PC-3 (cell line): ENCODE data around the gene SCUBE3. TPM values are rescaled to one million over a fixed set of nuclear protein-coding genes. Genes with fewer than 3 reads are reported as not detected.

Experiments used
- ATAC-seq: fragments of 200-7000 bp; cut with Tn5 transposase; 2 replicates; pipeline ENCODE4 v1.9.1; 2020; ENCODE audit warnings: mild to moderate bottlenecking, moderate library complexity
- BruUV-seq: library from RNA; stranded (reverse); fragments of 400-500 nt; replicated peaks from 2 replicates; lab custom pipeline; 2021; lab: Mats Ljungman, UMichigan
- CTCF ChIA-PET: fragments of 300-600 bp; sonication (Branson Sonifier 250); formaldehyde crosslinking; loops from one replicate; lab custom pipeline; 2022; ENCODE audit warnings: antibody characterized with exemption; lab: Charles Lee
- POLR2A ChIA-PET: fragments of 300-600 bp; sonication (Branson Sonifier 250); formaldehyde crosslinking; loops from one replicate; lab custom pipeline; 2022; ENCODE audit warnings: antibody characterized with exemption; ENCODE audit not compliant: unreplicated experiment; lab: Charles Lee
- DNase-seq: peaks from one replicate; pipeline ENCODE4 v3.0.0-alpha.2; 2015
- H2AFZ ChIP-seq: fragments of 300-600 bp; sonication (generic); 2 replicates; pipeline ENCODE4 v1.6.0; 2016; ENCODE audit warnings: antibody characterized with exemption, low read length
- H3F3A ChIP-seq: fragments of 300-600 bp; sonication (generic); one replicate; pipeline ENCODE4 v1.6.0; 2017; ENCODE audit warnings: antibody characterized with exemption, low read length, control low read depth, mild to moderate bottlenecking; ENCODE audit not compliant: unreplicated experiment
- H3K27ac ChIP-seq: fragments of 300-600 bp; sonication (generic); 2 replicates; pipeline ENCODE4 v1.5.1; 2016; ENCODE audit warnings: mild to moderate bottlenecking, low read length
- H3K27me3 ChIP-seq: fragments of 300-600 bp; sonication (generic); 2 replicates; pipeline ENCODE4 v1.6.1; 2016; ENCODE audit warnings: low read length, mixed read lengths
- H3K36me3 ChIP-seq: fragments of 300-600 bp; sonication (generic); 2 replicates; pipeline ENCODE4 v1.6.1; 2016; ENCODE audit warnings: low read depth, mixed run types, low read length, mixed read lengths
- H3K4me1 ChIP-seq: fragments of 300-600 bp; sonication (generic); 2 replicates; pipeline ENCODE4 v1.5.1; 2016; ENCODE audit warnings: low read length; ENCODE audit not compliant: insufficient read depth
- H3K4me2 ChIP-seq: fragments of 300-600 bp; sonication (generic); 2 replicates; pipeline ENCODE4 v1.6.0; 2016; ENCODE audit warnings: low read length
- H3K4me3 ChIP-seq: fragments of 300-600 bp; sonication (generic); 2 replicates; pipeline ENCODE4 v1.5.1; 2016; ENCODE audit warnings: mild to moderate bottlenecking, low read length, mixed read lengths
- H3K79me2 ChIP-seq: fragments of 300-600 bp; sonication (generic); 2 replicates; pipeline ENCODE4 v1.6.1; 2017; ENCODE audit warnings: low read length, mixed read lengths
- H3K9ac ChIP-seq: fragments of 300-600 bp; sonication (generic); 2 replicates; pipeline ENCODE4 v1.6.0; 2016; ENCODE audit warnings: mild to moderate bottlenecking, low read length
- H3K9me2 ChIP-seq: fragments of 300-600 bp; sonication (generic); replicated peaks from 2 replicates; pipeline ENCODE4 v1.6.1; 2016; ENCODE audit warnings: mixed run types, low read length, mixed read lengths
- H3K9me3 ChIP-seq: fragments of 300-600 bp; sonication (generic); 2 replicates; pipeline ENCODE4 v1.6.1; 2016; ENCODE audit warnings: low read length, mixed read lengths
- H4K20me1 ChIP-seq: fragments of 300-600 bp; sonication (generic); 2 replicates; pipeline ENCODE4 v1.6.1; 2016; ENCODE audit warnings: low read length, mixed read lengths
- CTCF ChIP-seq: fragments of 300-600 bp; sonication (generic); conservative IDR thresholded peaks from 2 replicates; pipeline ENCODE4 v1.5.1; 2017; ENCODE audit warnings: antibody characterized with exemption, low read depth, mild to moderate bottlenecking, low read length
- EZH2 ChIP-seq: fragments of 300-600 bp; sonication (generic); IDR thresholded peaks from one replicate; pipeline ENCODE4 v1.6.1; 2017; ENCODE audit warnings: antibody characterized with exemption, mild to moderate bottlenecking, low read length; ENCODE audit not compliant: unreplicated experiment
- EZH2phosphoT487 ChIP-seq: fragments of 300-600 bp; sonication (generic); IDR thresholded peaks from 2 replicates; pipeline ENCODE4 v1.6.1; 2018; ENCODE audit warnings: mild to moderate bottlenecking, antibody characterized with exemption, low read length, borderline replicate concordance
- intact Hi-C: fragments of 100-400 bp; cut with micrococcal nuclease; formaldehyde crosslinking; loops from 2 replicates; pipeline ENCODE4 v1.9.0; 2023
- total RNA-seq: library from RNA; depleted of rRNA; stranded (reverse); fragments of >200 nt; gene quantifications from 2 replicates; pipeline ENCODE4 v1.2.3, GENCODE V29; 2014

Gene SCUBE3
- total RNA-seq, 1 experiment from 2014 or later = 1.5 TPM

- Histone ChIP-seq H3K27ac (no peak overlapping the region), H2AFZ (no peak overlapping the region), H3K4me1 (no peaks in the 10 kb centered on the region), H3K79me2 (no peaks in the 10 kb centered on the region), H4K20me1 (no peaks in the 10 kb centered on the region), H3K9me2 (no peaks in the 10 kb centered on the region), H3K9ac (no peak overlapping the region), H3K9me3 (no peaks in the 10 kb centered on the region), H3K4me3 (no peak overlapping the region), H3K27me3 (no peaks in the 10 kb centered on the region), H3K4me2 (no peak overlapping the region), H3K36me3 (peaks cover 6% of the 10 kb centered on the region; the same call in 1 of the 2 replicates), H3F3A (no peaks in the 10 kb centered on the region)
- TF ChIP-seq EZH2 = no peak
- no peak for TF ChIP-seq CTCF
- no peak for TF ChIP-seq EZH2phosphoT487
- DNase-seq (no peak), ATAC-seq (no peak)
- CTCF ChIA-PET = no interaction called here
- BruUV-seq = no TSS peak
- POLR2A ChIA-PET = no interaction called here
- intact Hi-C loops = no loop called here
Measured at GRCh38 chr6:35291491-35291890, 77.7 kb downstream of the SCUBE3 start.

GRCh38 chr6:35292494-35292893 lies 78.7 kb downstream of the SCUBE3 start:
- H3K27ac ChIP-seq = no peak overlapping the region
- CTCF ChIA-PET = no interaction called here
- intact Hi-C loops = no loop called here
- POLR2A ChIA-PET = no interaction called here
- no peak for DNase-seq
- no peaks in the 10 kb centered on the region for H3K27me3 ChIP-seq
- H3F3A ChIP-seq = no peaks in the 10 kb centered on the region
- H3K4me3 ChIP-seq = no peak overlapping the region
- no peak overlapping the region for H3K4me2 ChIP-seq
- H3K9me3 ChIP-seq = no peaks in the 10 kb centered on the region
- peaks cover 5% of the 10 kb centered on the region for H3K4me1 ChIP-seq
- no peaks in the 10 kb centered on the region for H4K20me1 ChIP-seq
- H3K9ac ChIP-seq = no peak overlapping the region
- no peak for ATAC-seq
- no peaks in the 10 kb centered on the region for H3K9me2 ChIP-seq
- H3K36me3 ChIP-seq = peaks cover 6% of the 10 kb centered on the region; the same call in 1 of the 2 replicates
- BruUV-seq = no TSS peak
- no peak for TF ChIP-seq CTCF
- TF ChIP-seq EZH2phosphoT487 = no peak
- TF ChIP-seq EZH2 = no peak
- H2AFZ ChIP-seq = no peak overlapping the region
- no peaks in the 10 kb centered on the region for H3K79me2 ChIP-seq

- Histone ChIP-seq H4K20me1 (no peaks in the 10 kb centered on the region), H3K4me2 (no peak overlapping the region), H3K9ac (no peak overlapping the region), H3K9me2 (no peaks in the 10 kb centered on the region), H3F3A (no peaks in the 10 kb centered on the region), H3K4me3 (no peak overlapping the region), H3K4me1 (peaks cover 15% of the 10 kb centered on the region), H3K36me3 (no peaks in the 10 kb centered on the region; the same call in 1 of the 2 replicates), H3K79me2 (peaks cover 9% of the 10 kb centered on the region), H3K27me3 (no peaks in the 10 kb centered on the region), H2AFZ (no peak overlapping the region), H3K9me3 (no peaks in the 10 kb centered on the region), H3K27ac (no peak overlapping the region)
- ChIA-PET POLR2A (no interaction called here), CTCF (interaction anchor here (0.6 kb wide), 3 partner anchors 55 to 586 kb away, joined by 3 to 5 read pairs (median 3); no protein-coding TSS in a partner anchor)
- ATAC-seq (no peak), DNase-seq (no peak)
- BruUV-seq = no TSS peak
- intact Hi-C loops = no loop called here
- TF ChIP-seq EZH2 = no peak
Measured at GRCh38 chr6:35293681-35294080, 79.9 kb downstream of the SCUBE3 start.
